Activated CD4-positive, CD25-positive, alpha-beta regulatory T cell (primary cell): ENCODE measurements around the gene DOCK2.
"Not testable (repeated sequence)": the region's sequence is repeated elsewhere in the genome, so short reads cannot be mapped to it uniquely, and the experiment has no call there.

Experiments used
- DNase-seq, 4 experiments: peaks; one replicate each; lab custom pipeline; 2025; lab: John Stamatoyannopoulos, UW

DOCK2 gene

GRCh38 chr5:169637085-169637548, at the start of gene DOCK2:
TSS of gene DOCK2 (plus strand) at chr5:169637275. CDS start at chr5:169637327, 52 bp downstream.
- DNase-seq, result peak in 3 of 4 experiments; percentile 16 to 51 (median 44)

- no peak for DNase-seq
Observed at GRCh38 chr5:169590602-169591001, 46.5 kb upstream of the DOCK2 start.

- DNase-seq, result no peak
Observed at GRCh38 chr5:169591636-169592035, 45.4 kb upstream of the DOCK2 start.

GRCh38 chr5:169592937-169593650, 44.0 kb upstream of the DOCK2 start:
- no peak for DNase-seq

GRCh38 chr5:169595172-169595820, 41.8 kb upstream of the DOCK2 start:
- DNase-seq, result no peak

GRCh38 chr5:169599451-169599850, 37.6 kb upstream of the DOCK2 start:
- no peak for DNase-seq

- no peak for DNase-seq
Observed at GRCh38 chr5:169602535-169602934, 34.5 kb upstream of the DOCK2 start.

- no peak for DNase-seq
Observed at GRCh38 chr5:169606279-169606678, 30.8 kb upstream of the DOCK2 start.

GRCh38 chr5:169607882-169608281, 29.2 kb upstream of the DOCK2 start:
- no peak for DNase-seq

- no peak for DNase-seq
Observed at GRCh38 chr5:169609716-169610115, 27.4 kb upstream of the DOCK2 start.

GRCh38 chr5:169610606-169611005, 26.5 kb upstream of the DOCK2 start:
- no peak for DNase-seq

GRCh38 chr5:169615561-169615960, 21.5 kb upstream of the DOCK2 start:
- DNase-seq, result no peak

GRCh38 chr5:169624307-169624706, 12.8 kb upstream of the DOCK2 start:
- DNase-seq, result not testable (repeated sequence)

- DNase-seq, result no peak
Observed at GRCh38 chr5:169626779-169627178, 10.3 kb upstream of the DOCK2 start.

GRCh38 chr5:169627551-169627950, 9.5 kb upstream of the DOCK2 start:
- DNase-seq, result no peak

- DNase-seq, result no peak
Observed at GRCh38 chr5:169628892-169629291, 8.2 kb upstream of the DOCK2 start.

- DNase-seq, result no peak
Observed at GRCh38 chr5:169629847-169630548, 7.1 kb upstream of the DOCK2 start.

GRCh38 chr5:169631360-169631759, 5.7 kb upstream of the DOCK2 start:
- no peak for DNase-seq

- DNase-seq, result no peak
Observed at GRCh38 chr5:169632946-169633345, 4.1 kb upstream of the DOCK2 start.

- DNase-seq, result no peak
Observed at GRCh38 chr5:169634606-169635005, 2.5 kb upstream of the DOCK2 start.

- DNase-seq, result no peak
Observed at GRCh38 chr5:169635936-169636335, 1.1 kb upstream of the DOCK2 start.

- no peak for DNase-seq
Observed at GRCh38 chr5:169636477-169637084, 494 bp upstream of the DOCK2 start.
